NCI-H1930 (cell line): ENCODE results near the gene CEP170.
"Not testable (repeated sequence)": the region's sequence is repeated elsewhere in the genome, so short reads cannot be mapped to it uniquely, and the experiment has no call there.

Source experiments
- DNase-seq, 2 experiments: peaks; one replicate each; lab custom pipeline; 2025; lab: John Stamatoyannopoulos, UW

The CEP170 gene

GRCh38 chr1:243173758-243174369 is 81.2 kb downstream of the CEP170 start:
- not testable (repeated sequence) for DNase-seq

- DNase-seq = not testable (repeated sequence)
Measured at GRCh38 chr1:243164911-243165310, 90.2 kb downstream of the CEP170 start.

GRCh38 chr1:243150906-243151305 is 104.2 kb downstream of the CEP170 start:
- not testable (repeated sequence) for DNase-seq

GRCh38 chr1:243149120-243149519 is 106.0 kb downstream of the CEP170 start:
- not testable (repeated sequence) for DNase-seq

- DNase-seq = not testable (repeated sequence)
Measured at GRCh38 chr1:243147351-243147750, 107.7 kb downstream of the CEP170 start.

- not testable (repeated sequence) for DNase-seq
Measured at GRCh38 chr1:243140498-243140897, 114.6 kb downstream of the CEP170 start.

- not testable (repeated sequence) for DNase-seq
Measured at GRCh38 chr1:243122876-243123409, 132.1 kb downstream of the CEP170 start.

GRCh38 chr1:243121939-243122338 is 133.1 kb downstream of the CEP170 start:
- not testable (repeated sequence) for DNase-seq

- not testable (repeated sequence) for DNase-seq
Measured at GRCh38 chr1:243118601-243119322, 136.3 kb downstream of the CEP170 start.

- DNase-seq = not testable (repeated sequence)
Measured at GRCh38 chr1:243116187-243116586, 138.9 kb downstream of the CEP170 start.

GRCh38 chr1:243114769-243115168 is 140.3 kb downstream of the CEP170 start:
- DNase-seq = not testable (repeated sequence)

GRCh38 chr1:243114059-243114713 is 140.9 kb downstream of the CEP170 start:
- peak; percentile 65 to 77 for DNase-seq

- DNase-seq = not testable (repeated sequence)
Measured at GRCh38 chr1:243107171-243107570, 147.9 kb downstream of the CEP170 start.

GRCh38 chr1:243105652-243106332 is 149.3 kb downstream of the CEP170 start:
- not testable (repeated sequence) for DNase-seq

GRCh38 chr1:243105104-243105503 is 150.0 kb downstream of the CEP170 start:
- DNase-seq = not testable (repeated sequence)

GRCh38 chr1:243104452-243104851 is 150.6 kb downstream of the CEP170 start:
- not testable (repeated sequence) for DNase-seq

GRCh38 chr1:243101551-243102050 is 153.5 kb downstream of the CEP170 start:
- not testable (repeated sequence) for DNase-seq

GRCh38 chr1:243087368-243087767 is 167.7 kb downstream of the CEP170 start:
- DNase-seq = not testable (repeated sequence)
